ENCODE results near the gene DACT2.

The DACT2 gene

DNA sequence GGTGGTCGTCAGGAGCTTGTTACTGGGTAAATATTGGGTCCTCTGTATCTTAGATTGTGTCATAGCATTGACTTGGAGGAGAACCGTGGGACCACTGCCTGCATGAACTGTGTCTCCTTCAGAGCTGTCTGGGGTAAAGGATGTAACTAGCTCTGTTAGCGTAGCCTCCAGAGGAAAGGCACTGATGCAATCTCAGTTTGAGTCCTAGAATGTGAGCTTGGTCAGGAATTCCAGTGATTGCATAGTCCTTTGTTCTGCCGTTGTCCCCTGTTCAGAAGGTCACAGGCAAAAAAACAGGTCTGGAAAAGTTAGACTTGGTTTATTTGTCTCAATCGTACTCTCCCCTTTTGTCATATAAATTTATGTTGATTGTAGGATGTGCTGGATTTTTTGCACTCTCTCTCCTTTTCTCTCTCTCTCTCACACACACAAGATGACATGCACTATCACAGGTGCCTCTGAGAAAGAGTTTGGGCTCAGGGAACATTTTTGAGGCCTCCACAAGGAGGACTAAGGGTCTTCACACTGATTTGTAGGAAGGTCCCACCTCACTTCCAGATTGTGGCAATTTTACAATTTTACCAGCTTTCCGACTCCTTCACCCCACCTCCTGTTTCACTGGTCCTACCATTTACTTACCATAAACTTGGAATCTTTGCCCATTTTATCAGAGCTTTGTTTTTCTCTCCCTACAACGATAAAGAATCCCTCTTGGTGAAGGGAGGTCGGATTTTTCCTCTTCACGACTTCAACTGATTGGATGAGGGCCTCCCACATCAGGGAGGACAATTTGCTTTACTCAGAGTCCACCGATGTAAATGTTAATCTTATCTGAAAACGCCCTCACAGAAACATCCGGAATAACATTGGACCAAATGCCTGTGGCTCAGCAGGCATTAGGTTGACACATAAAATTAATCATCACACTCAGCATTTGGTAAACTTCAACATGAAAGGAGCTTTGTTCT, 7.0 kb upstream of the DACT2 start:
- DNase-seq (ENCODE audit: low read depth), result no peak
- TF ChIP-seq MAX (IDR thresholded peaks at IDR 0.05; ENCODE audit: low read depth, low read length) (no peak), MYC (IDR thresholded peaks at IDR 0.05; ENCODE audit: low read depth, low read length) (no peak), CTCF (IDR thresholded peaks at IDR 0.05; ENCODE audit: low read depth, low read length) (no peak), POLR2A (IDR thresholded peaks at IDR 0.05; ENCODE audit: extremely low read depth, insufficient read length) (no peak)

DNA sequence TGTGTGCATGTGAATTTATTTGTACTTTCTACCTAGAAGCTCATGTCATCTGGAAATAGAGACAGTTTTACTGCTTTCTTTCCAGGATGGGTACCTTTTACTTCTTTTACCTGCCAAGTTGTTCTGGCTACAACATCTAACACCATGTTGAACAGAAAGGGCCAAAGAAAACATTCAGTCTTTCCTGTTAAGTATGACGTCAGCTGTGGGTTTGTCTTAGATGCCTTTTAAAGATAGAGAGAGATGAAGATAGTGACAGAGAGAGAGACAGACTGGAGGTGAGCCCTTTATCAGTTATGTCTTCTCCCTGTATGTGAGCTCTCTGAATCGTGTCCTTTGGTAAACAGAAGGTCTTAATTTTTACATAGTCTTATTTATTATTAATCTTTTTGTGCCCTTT, 3.4 kb upstream of the DACT2 start:
- no peak for DNase-seq (ENCODE audit: low read depth)
- no peak for TF ChIP-seq CTCF (IDR thresholded peaks at IDR 0.05; ENCODE audit: low read depth, low read length)
- no peak for TF ChIP-seq MYC (IDR thresholded peaks at IDR 0.05; ENCODE audit: low read depth, low read length)
- TF ChIP-seq POLR2A (IDR thresholded peaks at IDR 0.05; ENCODE audit: extremely low read depth, insufficient read length), result no peak
- TF ChIP-seq MAX (IDR thresholded peaks at IDR 0.05; ENCODE audit: low read depth, low read length), result no peak
- H3K4me3 ChIP-seq (ENCODE audit: low read depth, low read length), result no peak overlapping the region

More for the DNA sequence above, 7.0 kb upstream of the DACT2 start:
- no peak overlapping the region for H3K4me3 ChIP-seq (ENCODE audit: low read depth, low read length)

- TF ChIP-seq MAX (IDR thresholded peaks at IDR 0.05; ENCODE audit: low read depth, low read length) (no peak), MYC (IDR thresholded peaks at IDR 0.05; ENCODE audit: low read depth, low read length) (no peak)
- H3K4me3 ChIP-seq (ENCODE audit: low read depth, low read length), result no peak overlapping the region
- DNase-seq (ENCODE audit: low read depth), result no peak
Measured at GRCh38 chr6:168320634-168321033, 1.1 kb upstream of the DACT2 start.

- no peak for TF ChIP-seq CTCF (IDR thresholded peaks at IDR 0.05; ENCODE audit: low read depth, low read length)
- TF ChIP-seq POLR2A (IDR thresholded peaks at IDR 0.05; ENCODE audit: extremely low read depth, insufficient read length), result no peak
- no peak for TF ChIP-seq MAX (IDR thresholded peaks at IDR 0.05; ENCODE audit: low read depth, low read length)
- TF ChIP-seq MYC (IDR thresholded peaks at IDR 0.05; ENCODE audit: low read depth, low read length), result no peak
Measured at GRCh38 chr6:168318579-168319278, 848 bp downstream of the DACT2 start.

DNA sequence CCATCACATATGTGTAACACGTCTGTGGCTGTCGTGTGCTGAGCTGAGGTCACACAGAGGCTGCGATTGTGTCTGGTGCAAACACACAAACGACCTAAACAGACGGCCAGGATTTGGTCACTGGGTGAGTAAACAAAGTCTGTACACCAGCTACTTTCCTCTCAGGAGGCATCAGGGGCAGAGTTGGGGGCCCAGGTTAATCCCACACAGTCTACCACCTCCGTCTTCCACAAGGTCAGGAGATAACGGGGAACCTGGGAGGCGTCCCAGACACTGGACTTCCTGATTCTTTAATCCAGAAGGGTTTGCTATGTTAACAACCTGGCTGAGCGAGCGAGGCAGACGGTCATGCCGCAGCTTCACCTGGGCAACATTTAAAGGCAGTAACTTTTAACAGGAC, 1.5 kb downstream of the DACT2 start:
- no peak for DNase-seq (ENCODE audit: low read depth)
- TF ChIP-seq POLR2A (IDR thresholded peaks at IDR 0.05; ENCODE audit: extremely low read depth, insufficient read length) (no peak), CTCF (IDR thresholded peaks at IDR 0.05; ENCODE audit: low read depth, low read length) (no peak), MAX (IDR thresholded peaks at IDR 0.05; ENCODE audit: low read depth, low read length) (no peak), MYC (IDR thresholded peaks at IDR 0.05; ENCODE audit: low read depth, low read length) (no peak)
- H3K4me3 ChIP-seq (ENCODE audit: low read depth, low read length), result no peak overlapping the region

More at GRCh38 chr6:168318579-168319278, 848 bp downstream of the DACT2 start:
- H3K4me3 ChIP-seq (ENCODE audit: low read depth, low read length), result no peak overlapping the region
- no peak for DNase-seq (ENCODE audit: low read depth)

DNA sequence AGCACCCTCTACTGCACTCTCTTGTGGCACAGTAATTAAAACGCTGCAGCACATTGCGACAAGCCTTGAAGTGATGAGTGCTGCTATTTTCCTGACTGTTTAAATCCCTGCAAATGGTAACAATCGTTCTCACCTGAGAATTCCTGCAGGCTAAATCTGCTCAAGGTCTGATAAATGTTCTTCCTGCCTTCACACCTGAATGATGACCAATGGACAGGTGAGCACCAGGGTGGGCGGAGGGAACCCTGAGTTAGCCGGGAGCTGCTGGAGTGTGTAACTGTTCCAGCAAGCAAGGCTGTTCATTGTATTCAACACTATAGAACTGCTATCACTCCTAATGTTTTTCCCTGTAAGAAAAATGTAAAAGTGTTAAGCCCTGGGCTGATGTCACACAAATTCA, 4.0 kb downstream of the DACT2 start:
- DNase-seq (ENCODE audit: low read depth), result no peak
- TF ChIP-seq MAX (IDR thresholded peaks at IDR 0.05; ENCODE audit: low read depth, low read length) (no peak), CTCF (IDR thresholded peaks at IDR 0.05; ENCODE audit: low read depth, low read length) (no peak), POLR2A (IDR thresholded peaks at IDR 0.05; ENCODE audit: extremely low read depth, insufficient read length) (no peak), MYC (IDR thresholded peaks at IDR 0.05; ENCODE audit: low read depth, low read length) (no peak)
- no peak overlapping the region for H3K4me3 ChIP-seq (ENCODE audit: low read depth, low read length)
